Measurements from ENCODE around the gene CRYBG1. TPM values are rescaled to one million over a fixed set of nuclear protein-coding genes. Genes with fewer than 3 reads are reported as not detected.

CRYBG1 gene
- total and polyA plus RNA-seq, 2 experiments from 2014 or later, result 3.2 to 10.0 TPM

DNA sequence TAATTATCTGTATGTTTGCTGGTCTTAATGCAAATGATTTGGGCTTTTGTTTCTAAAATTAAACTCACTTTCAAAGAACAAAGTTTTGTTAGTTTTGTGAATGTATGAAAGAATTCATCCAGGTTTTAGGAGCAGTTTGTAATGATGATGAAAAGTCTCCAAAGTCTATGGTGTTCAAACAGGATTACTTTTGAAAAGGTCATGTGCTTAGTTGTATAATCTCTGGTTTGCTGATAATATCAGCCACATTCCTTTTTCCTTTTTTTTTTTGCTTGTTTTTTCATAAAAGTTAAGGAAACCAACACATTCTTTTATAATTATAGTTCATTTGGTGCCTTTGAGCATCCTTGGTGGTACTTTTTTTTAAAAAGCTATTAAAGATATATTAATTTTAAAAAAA, 179.9 kb downstream of the CRYBG1 start:
- no peaks in the 10 kb centered on the region for H3K36me3 ChIP-seq (replicated peaks; ENCODE audit: insufficient read depth, low read depth)
- H3K4me2 ChIP-seq, result no peak overlapping the region
- H2AFZ ChIP-seq, result no peak overlapping the region
- H3K4me1 ChIP-seq (ENCODE audit: insufficient read depth), result peaks cover 4% of the 10 kb centered on the region
- H3K9me3 ChIP-seq (ENCODE audit: low read depth), result no peaks in the 10 kb centered on the region
- no peak for DNase-seq (ENCODE audit: low spot score)
- TF ChIP-seq EZH2phosphoT487 (IDR thresholded peaks at IDR 0.05; ENCODE audit: low read depth, severe bottlenecking, unreplicated experiment) (no peak), EZH2 (IDR thresholded peaks at IDR 0.05; ENCODE audit: borderline replicate concordance) (no peak), CTCF (IDR thresholded peaks at IDR 0.05; ENCODE audit: poor library complexity) (no peak)
- no peak overlapping the region for H3K4me3 ChIP-seq
- H3K27ac ChIP-seq, result no peak overlapping the region
- H4K20me1 ChIP-seq (ENCODE audit: insufficient read depth, poor library complexity, severe bottlenecking), result no peaks in the 10 kb centered on the region
- no peaks in the 10 kb centered on the region for H3K9me2 ChIP-seq (replicated peaks; ENCODE audit: insufficient read depth)
- no peaks in the 10 kb centered on the region for H3K27me3 ChIP-seq
- no peaks in the 10 kb centered on the region for H3K79me2 ChIP-seq

- no peak overlapping the region for H3K27ac ChIP-seq
- H3K79me2 ChIP-seq, result no peaks in the 10 kb centered on the region
- no peaks in the 10 kb centered on the region for H3K9me2 ChIP-seq (replicated peaks; ENCODE audit: insufficient read depth)
- no peaks in the 10 kb centered on the region for H3K9me3 ChIP-seq (ENCODE audit: low read depth)
- no peaks in the 10 kb centered on the region for H3K36me3 ChIP-seq (replicated peaks; ENCODE audit: insufficient read depth, low read depth)
- DNase-seq (ENCODE audit: low spot score), result no peak
- no peaks in the 10 kb centered on the region for H3K27me3 ChIP-seq
- 78% methylated on average over 6 of the region's 6 CpGs for WGBS (ENCODE audit: low lambda C conversion rate, missing lambda C conversion rate)
- H3K4me1 ChIP-seq (ENCODE audit: insufficient read depth), result peaks cover 4% of the 10 kb centered on the region
- no peak overlapping the region for H2AFZ ChIP-seq
- H3K4me2 ChIP-seq, result no peak overlapping the region
- H3K4me3 ChIP-seq, result no peak overlapping the region
- TF ChIP-seq CTCF (IDR thresholded peaks at IDR 0.05; ENCODE audit: poor library complexity) (no peak), EZH2phosphoT487 (IDR thresholded peaks at IDR 0.05; ENCODE audit: low read depth, severe bottlenecking, unreplicated experiment) (no peak), EZH2 (IDR thresholded peaks at IDR 0.05; ENCODE audit: borderline replicate concordance) (no peak)
- no peaks in the 10 kb centered on the region for H4K20me1 ChIP-seq (ENCODE audit: insufficient read depth, poor library complexity, severe bottlenecking)
These were observed 180.4 kb downstream of the CRYBG1 start for GRCh38 chr6:106540907-106541306.

DNA sequence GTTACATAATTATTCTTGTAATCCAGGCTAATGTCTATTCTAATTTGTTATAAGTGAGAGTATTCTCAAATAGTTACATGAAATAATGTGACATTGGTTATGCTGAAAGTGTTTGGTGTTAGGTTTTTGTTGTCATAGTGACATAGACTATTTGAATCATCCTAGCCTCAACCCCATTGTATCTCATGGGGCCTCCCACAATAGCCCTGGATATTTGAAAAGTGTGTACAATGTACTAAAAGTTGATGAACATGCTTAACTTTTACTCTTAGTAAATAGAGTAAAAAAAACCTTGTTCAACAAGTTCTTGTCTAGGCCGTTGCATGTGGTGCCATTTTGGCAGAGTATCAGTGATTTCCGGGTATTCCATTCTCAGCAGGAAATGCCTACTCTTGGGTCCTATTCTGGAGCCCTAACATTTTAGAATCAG, 185.8 kb downstream of the CRYBG1 start:
- H3K36me3 ChIP-seq (replicated peaks; ENCODE audit: insufficient read depth, low read depth), result no peaks in the 10 kb centered on the region
- H3K79me2 ChIP-seq, result no peaks in the 10 kb centered on the region
- DNase-seq (ENCODE audit: low spot score), result no peak
- no peaks in the 10 kb centered on the region for H3K9me2 ChIP-seq (replicated peaks; ENCODE audit: insufficient read depth)
- no peaks in the 10 kb centered on the region for H4K20me1 ChIP-seq (ENCODE audit: insufficient read depth, poor library complexity, severe bottlenecking)
- H2AFZ ChIP-seq, result no peak overlapping the region
- H3K4me1 ChIP-seq (ENCODE audit: insufficient read depth), result peaks cover 11% of the 10 kb centered on the region
- no peak overlapping the region for H3K4me3 ChIP-seq
- H3K4me2 ChIP-seq, result no peak overlapping the region
- H3K9me3 ChIP-seq (ENCODE audit: low read depth), result no peaks in the 10 kb centered on the region
- TF ChIP-seq EZH2 (IDR thresholded peaks at IDR 0.05; ENCODE audit: borderline replicate concordance) (no peak), CTCF (IDR thresholded peaks at IDR 0.05; ENCODE audit: poor library complexity) (no peak), EZH2phosphoT487 (IDR thresholded peaks at IDR 0.05; ENCODE audit: low read depth, severe bottlenecking, unreplicated experiment) (no peak)
- H3K27ac ChIP-seq, result peak overlapping the region; percentile 67
- H3K27me3 ChIP-seq, result no peaks in the 10 kb centered on the region
- WGBS (ENCODE audit: low lambda C conversion rate, missing lambda C conversion rate), result 81% methylated on average over 2 of the region's 2 CpGs
